Esophagus muscularis mucosa (tissue), 4 donors: ENCODE results near the gene MUC4.

Source experiments
- CTCF ChIP-seq, 3 experiments: fragments of 200-600 bp in 2 of 3; fragments of 450-650 bp in 1 of 3; sonication (generic) in 2 of 3; IDR thresholded peaks; one replicate each; pipeline ENCODE4 v1.5.1; 2017 to 2019; ENCODE audit warnings: antibody characterized with exemption in 3 of 3, mild to moderate bottlenecking in 2 of 3, moderate library complexity in 1 of 3
- EP300 ChIP-seq: sonication (generic); formaldehyde crosslinking; IDR thresholded peaks from one replicate; pipeline ENCODE4 v1.6.1; 2017; ENCODE audit warnings: antibody characterized with exemption
- POLR2A ChIP-seq: fragments of 450-650 bp; IDR thresholded peaks from one replicate; pipeline ENCODE4 v1.6.1; 2017; ENCODE audit warnings: antibody characterized with exemption, moderate library complexity, mild to moderate bottlenecking, low read depth
- POLR2AphosphoS5 ChIP-seq, 2 donors: sonication (generic); formaldehyde crosslinking; IDR thresholded peaks; one replicate each; pipeline ENCODE4 v1.6.1; 2017; ENCODE audit warnings: antibody characterized with exemption in 2 of 2

GRCh38 chr3:195708626-195709481 is 102.9 kb downstream of the MUC4 start:
- TF ChIP-seq POLR2A = no peak
- TF ChIP-seq CTCF (IDR thresholded peaks at IDR 0.05) = no peak
- no peak for TF ChIP-seq POLR2AphosphoS5 (IDR thresholded peaks at IDR 0.05)
- no peak for TF ChIP-seq EP300
